ENCODE measurements around the gene TK1.
A peak's percentile ranks its signal among the peaks of the same experiment; 100 is the strongest.

The TK1 gene

DNA sequence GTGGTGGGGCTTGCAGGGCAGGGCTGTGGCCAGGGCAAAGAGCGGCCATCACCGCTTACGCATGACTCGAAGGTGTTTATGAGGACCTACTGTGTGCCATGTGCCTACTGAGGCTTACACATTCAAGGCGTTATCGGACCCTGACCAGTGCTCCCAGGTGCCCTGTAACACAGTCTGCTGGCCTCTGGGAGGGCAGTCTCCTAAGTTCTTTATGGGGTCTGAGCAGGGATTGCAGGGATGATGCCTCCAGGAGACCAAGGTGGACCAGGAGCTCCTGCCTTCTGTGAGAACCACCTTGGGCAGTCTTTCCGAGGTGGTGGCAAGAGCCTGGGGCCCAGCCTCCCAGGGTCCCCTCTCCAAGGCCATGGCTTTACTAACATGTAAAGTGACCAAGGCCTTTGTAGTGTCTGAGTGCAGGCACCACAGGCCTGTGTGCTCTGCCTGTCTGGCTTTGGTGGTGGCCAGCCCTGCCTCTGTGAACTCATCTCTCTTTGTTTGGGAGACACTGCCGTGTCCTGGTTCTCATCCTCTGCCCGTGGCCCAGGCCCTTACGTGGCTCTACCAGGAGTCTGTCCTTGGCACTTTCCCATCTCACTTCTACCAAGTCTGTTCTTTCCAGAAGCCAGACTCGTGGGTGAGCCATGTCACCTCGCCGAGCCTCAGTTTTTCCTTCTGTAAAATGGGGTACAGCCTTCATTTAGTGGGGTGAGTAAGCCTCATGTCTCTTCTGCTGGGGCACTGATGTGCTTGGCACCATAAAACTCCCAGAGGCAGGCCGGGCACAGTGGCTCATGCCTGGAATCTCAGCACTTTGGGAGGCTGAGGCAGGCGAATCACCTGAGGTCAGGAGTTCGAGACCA is 21.9 kb downstream of the TK1 start:
- TF ChIP-seq, protein P1, sequence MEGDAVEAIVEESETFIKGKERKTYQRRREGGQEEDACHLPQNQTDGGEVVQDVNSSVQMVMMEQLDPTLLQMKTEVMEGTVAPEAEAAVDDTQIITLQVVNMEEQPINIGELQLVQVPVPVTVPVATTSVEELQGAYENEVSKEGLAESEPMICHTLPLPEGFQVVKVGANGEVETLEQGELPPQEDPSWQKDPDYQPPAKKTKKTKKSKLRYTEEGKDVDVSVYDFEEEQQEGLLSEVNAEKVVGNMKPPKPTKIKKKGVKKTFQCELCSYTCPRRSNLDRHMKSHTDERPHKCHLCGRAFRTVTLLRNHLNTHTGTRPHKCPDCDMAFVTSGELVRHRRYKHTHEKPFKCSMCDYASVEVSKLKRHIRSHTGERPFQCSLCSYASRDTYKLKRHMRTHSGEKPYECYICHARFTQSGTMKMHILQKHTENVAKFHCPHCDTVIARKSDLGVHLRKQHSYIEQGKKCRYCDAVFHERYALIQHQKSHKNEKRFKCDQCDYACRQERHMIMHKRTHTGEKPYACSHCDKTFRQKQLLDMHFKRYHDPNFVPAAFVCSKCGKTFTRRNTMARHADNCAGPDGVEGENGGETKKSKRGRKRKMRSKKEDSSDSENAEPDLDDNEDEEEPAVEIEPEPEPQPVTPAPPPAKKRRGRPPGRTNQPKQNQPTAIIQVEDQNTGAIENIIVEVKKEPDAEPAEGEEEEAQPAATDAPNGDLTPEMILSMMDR (IDR thresholded peaks at IDR 0.05; ENCODE audit: low read depth, low read length): no peak
- DNase-seq (ENCODE audit: low read depth in 2 of 2): no peak
- no peak overlapping the region for H3K4me3 ChIP-seq (replicated peaks in 1 of 2; ENCODE audit: low read depth in 2 of 2, low read length in 2 of 2)

- H3K4me3 ChIP-seq (replicated peaks in 1 of 2; ENCODE audit: low read depth in 2 of 2, low read length in 2 of 2): no peak overlapping the region
- DNase-seq (ENCODE audit: low read depth in 2 of 2): no peak
- TF ChIP-seq, protein P1 (IDR thresholded peaks at IDR 0.05; ENCODE audit: low read depth, low read length): no peak
Measured at GRCh38 chr17:78163881-78164747, 22.7 kb downstream of the TK1 start.

- TF ChIP-seq, protein P1 (IDR thresholded peaks at IDR 0.05; ENCODE audit: low read depth, low read length): no peak
- peak in 1 of 2 donors; percentile 46 for DNase-seq (ENCODE audit: low read depth in 2 of 2)
- no peak overlapping the region for H3K4me3 ChIP-seq (replicated peaks in 1 of 2; ENCODE audit: low read depth in 2 of 2, low read length in 2 of 2)
Measured at GRCh38 chr17:78159575-78160158, 27.2 kb downstream of the TK1 start.

DNA sequence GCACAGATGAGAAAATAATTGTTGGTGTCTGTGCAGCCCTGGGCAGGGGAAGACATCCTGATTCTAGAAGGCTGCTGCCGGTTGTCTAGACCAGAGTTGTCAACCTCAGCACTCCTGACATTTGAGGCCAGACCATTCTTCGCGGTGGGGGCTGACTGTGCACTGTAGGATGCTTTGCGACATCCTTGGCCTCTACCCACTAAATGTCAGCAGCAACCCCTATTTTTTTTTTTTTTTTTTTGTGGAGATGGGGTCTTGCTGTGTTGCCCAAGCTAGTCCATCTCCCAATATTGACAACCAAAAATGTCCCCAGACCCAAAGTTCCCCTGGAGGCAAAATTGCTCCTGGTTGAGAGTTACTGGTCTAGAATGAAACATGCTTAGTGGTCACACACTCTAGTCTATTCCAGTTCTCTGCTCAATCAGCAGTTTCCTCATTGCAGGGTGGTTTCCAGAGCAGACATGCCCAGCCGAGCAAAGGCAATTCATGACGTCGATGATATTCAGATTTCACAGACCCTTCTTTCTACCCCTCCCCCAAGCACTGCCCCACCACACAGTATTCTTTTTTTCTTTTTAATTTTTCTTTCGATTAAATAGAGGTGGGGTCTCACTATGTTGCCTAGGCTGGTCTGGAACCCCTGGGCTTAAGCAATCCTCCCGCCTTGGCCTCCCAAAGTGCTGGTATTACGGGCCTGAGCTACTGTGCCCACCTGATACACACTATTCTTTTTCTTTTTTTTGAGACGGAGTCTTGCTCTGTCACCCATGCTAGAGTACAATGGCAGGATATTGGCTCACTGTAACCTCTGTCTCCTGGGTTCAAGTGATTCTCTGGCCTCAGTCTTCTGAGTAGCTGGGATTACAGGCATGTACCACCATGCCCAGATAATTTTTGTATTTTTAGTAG is 31.7 kb downstream of the TK1 start:
- TF ChIP-seq, protein P1 (IDR thresholded peaks at IDR 0.05; ENCODE audit: low read depth, low read length): no peak

DNA sequence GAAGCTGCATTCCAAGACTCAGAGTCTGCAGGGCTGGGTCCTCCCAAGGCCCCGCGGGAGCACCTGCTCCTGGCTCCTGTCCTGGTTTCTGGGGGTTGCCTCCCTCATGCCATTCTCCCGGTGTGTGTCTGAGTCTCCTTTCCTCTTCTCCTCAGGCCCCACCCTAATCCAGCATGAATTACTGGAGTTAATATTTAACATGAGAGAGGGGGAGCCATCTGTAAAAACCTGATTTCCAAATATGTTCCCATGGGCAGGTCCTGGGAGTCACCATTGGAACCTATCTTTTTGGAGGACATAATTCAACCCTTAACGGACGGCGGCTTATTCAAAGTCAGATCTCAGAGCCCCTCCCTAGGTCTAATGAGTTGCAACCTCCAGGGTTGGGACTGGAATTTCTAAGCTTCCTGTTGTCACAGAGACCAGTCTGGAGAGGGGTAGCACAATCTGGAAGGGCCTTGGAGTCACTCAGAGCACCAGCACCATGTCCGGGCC is 35.3 kb downstream of the TK1 start:
- H3K4me3 ChIP-seq (replicated peaks in 1 of 2; ENCODE audit: low read depth in 2 of 2, low read length in 2 of 2): no peak overlapping the region
- DNase-seq (ENCODE audit: low read depth in 2 of 2): peak in 1 of 2 donors; percentile 83
- TF ChIP-seq, protein P1 (IDR thresholded peaks at IDR 0.05; ENCODE audit: low read depth, low read length): no peak

More for the DNA sequence above, 31.7 kb downstream of the TK1 start:
- no peak overlapping the region for H3K4me3 ChIP-seq (replicated peaks in 1 of 2; ENCODE audit: low read depth in 2 of 2, low read length in 2 of 2)
- DNase-seq (ENCODE audit: low read depth in 2 of 2): no peak
